K562 (cell line): ENCODE measurements around the gene PRPF6. TPM values are rescaled to one million over a fixed set of nuclear protein-coding genes. Genes with fewer than 3 reads are reported as not detected.

Experiments
- ATAC-seq: fragments of 200-7000 bp; cut with Tn5 transposase; 3 replicates; pipeline ENCODE4 v1.9.1; 2020; ENCODE audit warnings: moderate library complexity
- BruUV-seq: library from RNA; stranded (reverse); fragments of 400-500 nt; replicated peaks from 2 replicates; lab custom pipeline; 2021; lab: Mats Ljungman, UMichigan
- CTCF ChIA-PET: fragments of 300-600 bp; formaldehyde crosslinking; extraction: SDS; loops from one replicate; lab custom pipeline; 2021; ENCODE audit warnings: low intra/inter-chr PET ratio; lab: Yijun Ruan, JAX
- POLR2A ChIA-PET: fragments of 300-600, 350-650 bp; sonication (Branson Sonifier 250); formaldehyde crosslinking; extraction: SDS; loops from one replicate; lab custom pipeline; 2021; ENCODE audit warnings: antibody characterized with exemption, inconsistent platforms; lab: Yijun Ruan, JAX
- DNase-seq, 4 experiments: peaks; one replicate each; pipeline versions ENCODE4 v3.0.0 to v3.0.0-alpha.2; 2011 to 2018; ENCODE audit warnings: low spot score in 3 of 4, mixed read lengths in 3 of 4; ENCODE audit errors: extremely low read depth in 1 of 4
- FAIRE-seq: peaks from 2 replicates; lab custom pipeline; 2011; peaks lifted over from hg19 to GRCh38; lab: Jason Lieb, UNC
- H2AFZ ChIP-seq: 2 replicates; pipeline ENCODE4 v1.6.0; 2011; ENCODE audit warnings: low read depth, low read length, control low read depth, inconsistent platforms
- H3K27ac ChIP-seq: fragments of 200-600 bp; 3 replicates; pipeline ENCODE4 v1.8.0; 2011; ENCODE audit warnings: low read depth, mild to moderate bottlenecking, control low read depth, inconsistent platforms, low read length, moderate library complexity, mixed read lengths; ENCODE audit errors: extremely low read depth
- H3K27me3 ChIP-seq, 2 experiments: fragments of 300-600 bp in 1 of 2; 2 replicates in 1 of 2; 3 replicates in 1 of 2; pipeline versions ENCODE4 v1.6.0 to v1.8.0; 2011; ENCODE audit warnings: inconsistent platforms in 2 of 2, low read length in 2 of 2, mild to moderate bottlenecking in 1 of 2, mixed read lengths in 1 of 2, moderate library complexity in 1 of 2; ENCODE audit not compliant: control insufficient read depth in 2 of 2, insufficient read depth in 2 of 2
- H3K36me3 ChIP-seq: fragments of 300-600 bp; 3 replicates; pipeline ENCODE4 v1.8.0; 2011; ENCODE audit warnings: mild to moderate bottlenecking, low read length, inconsistent platforms; ENCODE audit not compliant: control insufficient read depth, insufficient read depth
- H3K4me1 ChIP-seq, 2 experiments: fragments of 200-600 bp in 1 of 2; replicated peaks in 1 of 2; 2 replicates in 1 of 2; 3 replicates in 1 of 2; pipeline versions ENCODE4 v1.5.1 to v1.8.0; 2011; ENCODE audit warnings: inconsistent platforms in 2 of 2, low read length in 2 of 2, mild to moderate bottlenecking in 1 of 2, mixed read lengths in 1 of 2, moderate library complexity in 1 of 2; ENCODE audit not compliant: control insufficient read depth in 2 of 2, insufficient read depth in 2 of 2
- H3K4me2 ChIP-seq: 2 replicates; pipeline ENCODE4 v1.6.1; 2011; ENCODE audit warnings: low read length, control low read depth, inconsistent platforms, mixed read lengths; ENCODE audit not compliant: insufficient read depth
- H3K4me3 ChIP-seq: fragments of 200-600 bp; sonication (generic), shearing (Covaris generic); 2 replicates; pipeline ENCODE4 v1.5.1; 2016; ENCODE audit warnings: control low read depth, inconsistent platforms
- H3K79me2 ChIP-seq: fragments of 200-600 bp; 3 replicates; pipeline ENCODE4 v1.8.0; 2011; ENCODE audit warnings: low read length, inconsistent platforms; ENCODE audit not compliant: control insufficient read depth, insufficient read depth
- H3K9ac ChIP-seq, 2 experiments: 2 replicates each; pipeline versions ENCODE4 v1.6.0 to v1.6.1; 2011; ENCODE audit warnings: low read depth in 2 of 2, low read length in 2 of 2, control low read depth in 1 of 2, inconsistent platforms in 1 of 2, mild to moderate bottlenecking in 1 of 2, mixed read lengths in 1 of 2; ENCODE audit not compliant: insufficient read depth in 1 of 2
- H3K9me1 ChIP-seq: one replicate; pipeline ENCODE4 v1.6.0; 2011; ENCODE audit warnings: inconsistent platforms, mild to moderate bottlenecking, low read length, moderate library complexity; ENCODE audit not compliant: control insufficient read depth, insufficient read depth
- H3K9me3 ChIP-seq: replicated peaks from 2 replicates; pipeline ENCODE4 v1.5.1; 2011; ENCODE audit warnings: low read depth, low read length, inconsistent platforms; ENCODE audit not compliant: control insufficient read depth, insufficient read depth
- H4K20me1 ChIP-seq: replicated peaks from 2 replicates; pipeline ENCODE4 v1.6.1; 2011; ENCODE audit warnings: low read length, inconsistent platforms, mixed read lengths; ENCODE audit not compliant: control insufficient read depth, insufficient read depth
- FOXK2 ChIP-seq, 2 experiments: fragments of 450-650 bp; IDR thresholded peaks in 1 of 2; conservative IDR thresholded peaks in 1 of 2; 2 replicates each; pipeline ENCODE4 v1.6.1; 2016; ENCODE audit warnings: low read depth in 2 of 2, mild to moderate bottlenecking in 1 of 2
- HEY1 ChIP-seq: fragments of 250-450 bp; sonication (Bioruptor Pico); IDR thresholded peaks from 2 replicates; pipeline ENCODE4 v1.5.0; 2020; ENCODE audit warnings: mild to moderate bottlenecking, moderate library complexity, borderline replicate concordance
- HMGN3 ChIP-seq: IDR thresholded peaks from 2 replicates; pipeline ENCODE4 v1.6.1; 2011; ENCODE audit warnings: borderline replicate concordance, low read depth, mild to moderate bottlenecking, mixed read lengths, low read length; ENCODE audit not compliant: insufficient read length; ENCODE audit errors: extremely low read depth
- ID3 ChIP-seq, 2 experiments: fragments of 250-450 bp in 1 of 2; fragments of 450-650 bp in 1 of 2; sonication (Bioruptor Pico) in 1 of 2; IDR thresholded peaks; 2 replicates each; pipeline versions ENCODE4 v1.6.1 to v1.8.0; 2016 to 2021; ENCODE audit warnings: mild to moderate bottlenecking in 2 of 2, moderate library complexity in 2 of 2, missing compliant biosample characterization in 1 of 2, missing genetic modification characterization in 1 of 2
- KDM5B ChIP-seq: fragments of 200-600 bp; sonication (generic); IDR thresholded peaks from 2 replicates; pipeline ENCODE4 v1.6.1; 2012; ENCODE audit warnings: low read depth, mild to moderate bottlenecking, moderate library complexity, low read length, control low read depth, inconsistent platforms; ENCODE audit not compliant: insufficient replicate concordance
- NFE2 ChIP-seq: IDR thresholded peaks from 2 replicates; pipeline ENCODE4 v1.6.1; 2014; ENCODE audit warnings: antibody characterized with exemption, low read depth
- PHTF2 ChIP-seq: fragments of 250-450 bp; sonication (Bioruptor Pico); IDR thresholded peaks from 2 replicates; pipeline ENCODE4 v1.5.0; 2021; ENCODE audit warnings: mild to moderate bottlenecking
- POLR2G ChIP-seq: fragments of 200-400 bp; formaldehyde crosslinking; IDR thresholded peaks from 2 replicates; pipeline ENCODE4 v1.6.1; 2017; ENCODE audit warnings: low read depth, mild to moderate bottlenecking, antibody characterized with exemption, low read length, moderate library complexity
- TFAP4 ChIP-seq: sonication (generic); formaldehyde crosslinking; IDR thresholded peaks from 2 replicates; pipeline ENCODE4 v1.8.0; 2022; ENCODE audit warnings: missing genetic modification reagents, mild to moderate bottlenecking, moderate library complexity, borderline replicate concordance
- ZBTB7A ChIP-seq: IDR thresholded peaks from 2 replicates; pipeline ENCODE4 v1.6.1; 2011; ENCODE audit warnings: low read depth, mild to moderate bottlenecking, low read length, moderate library complexity, borderline replicate concordance; ENCODE audit not compliant: control insufficient read depth
- ZNF311 ChIP-seq: fragments of 250-450 bp; sonication (Bioruptor Pico); IDR thresholded peaks from 2 replicates; pipeline ENCODE4 v1.4.0; 2020; ENCODE audit warnings: mild to moderate bottlenecking, moderate library complexity
- ZNF639 ChIP-seq, 2 experiments: fragments of 200-800 bp in 1 of 2; sonication (Bioruptor generic) in 1 of 2; sonication (generic) in 1 of 2; formaldehyde crosslinking in 1 of 2; IDR thresholded peaks in 1 of 2; conservative IDR thresholded peaks in 1 of 2; 2 replicates each; pipeline versions ENCODE4 v1.5.0 to v1.6.1; 2016 to 2020; ENCODE audit warnings: missing compliant biosample characterization in 1 of 2, missing genetic modification characterization in 1 of 2, missing genetic modification reagents in 1 of 2
- WGBS: fragments of 100-300 bp; shearing (Covaris generic); methylation state at CpG from one replicate; pipeline ENCODE4 v1.1.6; 2016; ENCODE audit warnings: low coverage, mixed read lengths; ENCODE audit not compliant: insufficient coverage; ENCODE audit errors: missing lambda C conversion rate; 5-methylcytosine and 5-hydroxymethylcytosine counted together
- in situ Hi-C: fragments of 300-500 bp; cut with MboI; formaldehyde crosslinking; loops from 4 replicates; pipeline ENCODE4 v1.15.0; 2018; ENCODE audit warnings: inconsistent platforms, mixed read lengths
- intact Hi-C: fragments of 100-400 bp; cut with micrococcal nuclease; formaldehyde crosslinking; loops from 2 replicates; pipeline ENCODE4 v1.14.2; 2022
- polyA plus RNA-seq, 8 experiments: library from polyadenylated mRNA; depleted of rRNA in 4 of 8; stranded (reverse) in 5 of 8; unstranded in 3 of 8; fragments of >200 nt; fragmentation: Nextera tagmentation in 2 of 8; fragmentation: Illumina TruSeq in 1 of 8; extraction: Ambion mirVana in 2 of 8; extraction: Trizol in 1 of 8; gene quantifications; 2 replicates each; pipeline versions ENCODE4 v1.2.1 to v1.2.3, GENCODE V29; 2011 to 2014; ENCODE audit warnings: inconsistent platforms in 1 of 8, missing spikeins in 1 of 8
- total RNA-seq, 7 experiments: library from RNA; depleted of rRNA in 6 of 7; stranded (reverse); fragments of >200 nt in 6 of 7; fragmentation: Illumina TruSeq in 2 of 7; extraction: Trizol in 2 of 7; gene quantifications; 2 replicates each; pipeline versions ENCODE4 v1.2.1 to v1.2.3, GENCODE V29; 2011 to 2021; ENCODE audit warnings: low replicate concordance in 1 of 7
- TF ChIP-seq, protein P1 (sequence below): sonication (generic); formaldehyde crosslinking; IDR thresholded peaks from 2 replicates; pipeline ENCODE4 v1.8.0; 2022; ENCODE audit warnings: missing genetic modification reagents, mild to moderate bottlenecking, borderline replicate concordance

Gene PRPF6
- total and polyA plus RNA-seq, 9 of the 15 experiments (the other 6 are each of a cell fraction or from before 2014, with no cell fraction given) = 4.2 to 83.2 (median 59.9) TPM

DNA sequence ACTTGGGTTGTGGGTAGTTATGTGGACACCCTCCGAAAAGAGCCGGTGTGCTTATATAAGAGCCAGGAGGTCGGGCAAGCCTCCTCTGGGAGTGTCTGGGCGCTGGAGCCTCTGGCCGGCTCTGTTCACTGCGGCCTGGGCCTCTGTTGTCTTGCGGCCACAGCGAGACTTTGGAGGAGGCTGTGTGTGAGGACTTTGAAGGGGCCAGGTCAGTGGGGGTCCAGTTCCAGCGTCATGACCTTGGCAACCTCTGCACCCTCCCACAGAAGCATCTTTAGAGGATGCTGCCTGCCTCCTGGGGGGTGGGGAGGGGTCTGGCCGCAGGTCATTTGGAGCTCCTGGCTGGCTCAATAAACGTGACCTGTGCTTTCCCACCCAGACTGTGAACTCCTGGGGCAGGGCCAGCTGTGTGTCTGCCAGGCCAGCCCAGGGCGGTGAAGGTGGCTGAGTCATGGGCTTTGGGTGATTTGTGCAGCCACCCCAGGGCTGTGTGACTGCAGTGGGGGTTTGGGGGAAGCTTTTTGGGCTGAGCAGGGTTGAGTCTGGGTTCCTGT lies 83.3 kb downstream of the PRPF6 start:
- Histone ChIP-seq H3K36me3 (no peaks in the 10 kb centered on the region), H3K79me2 (peaks cover 4% of the 10 kb centered on the region; the same call in 2 of the 3 replicates), H3K27me3 (no peaks in the 10 kb centered on the region), H3K9me1 (peaks cover 3% of the 10 kb centered on the region), H3K4me3 (peak overlapping the region; percentile 97; the same call in 1 of the 2 replicates), H4K20me1 (no peaks in the 10 kb centered on the region), H3K27ac (no peak overlapping the region), H3K4me1 (peaks cover 34 to 70% of the 10 kb centered on the region in 2 experiments), H3K9me3 (no peaks in the 10 kb centered on the region), H3K4me2 (peak overlapping the region; percentile 80), H3K9ac (peak overlapping the region in 1 of 2 experiments; percentile 37; a peak in 1 of 4 replicates), H2AFZ (no peak overlapping the region)
- FAIRE-seq = no peak
- 53% methylated on average over 11 of the region's 12 CpGs for WGBS
- no peak for DNase-seq
- no TSS peak for BruUV-seq
- CTCF ChIA-PET = no interaction called here
- ATAC-seq = no peak
- POLR2A ChIA-PET = interaction anchor here (0.8 to 1.4 kb wide), 2 partner anchors 9 to 10 kb away, joined by 3 to 4 read pairs; no protein-coding TSS in a partner anchor
- in situ Hi-C loops = no loop called here
- intact Hi-C loops = no loop called here
- TF ChIP-seq, protein P1, sequence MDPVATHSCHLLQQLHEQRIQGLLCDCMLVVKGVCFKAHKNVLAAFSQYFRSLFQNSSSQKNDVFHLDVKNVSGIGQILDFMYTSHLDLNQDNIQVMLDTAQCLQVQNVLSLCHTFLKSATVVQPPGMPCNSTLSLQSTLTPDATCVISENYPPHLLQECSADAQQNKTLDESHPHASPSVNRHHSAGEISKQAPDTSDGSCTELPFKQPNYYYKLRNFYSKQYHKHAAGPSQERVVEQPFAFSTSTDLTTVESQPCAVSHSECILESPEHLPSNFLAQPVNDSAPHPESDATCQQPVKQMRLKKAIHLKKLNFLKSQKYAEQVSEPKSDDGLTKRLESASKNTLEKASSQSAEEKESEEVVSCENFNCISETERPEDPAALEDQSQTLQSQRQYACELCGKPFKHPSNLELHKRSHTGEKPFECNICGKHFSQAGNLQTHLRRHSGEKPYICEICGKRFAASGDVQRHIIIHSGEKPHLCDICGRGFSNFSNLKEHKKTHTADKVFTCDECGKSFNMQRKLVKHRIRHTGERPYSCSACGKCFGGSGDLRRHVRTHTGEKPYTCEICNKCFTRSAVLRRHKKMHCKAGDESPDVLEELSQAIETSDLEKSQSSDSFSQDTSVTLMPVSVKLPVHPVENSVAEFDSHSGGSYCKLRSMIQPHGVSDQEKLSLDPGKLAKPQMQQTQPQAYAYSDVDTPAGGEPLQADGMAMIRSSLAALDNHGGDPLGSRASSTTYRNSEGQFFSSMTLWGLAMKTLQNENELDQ (CRISPR knock-in tag) = no peak
- TF ChIP-seq NFE2 (0 out of 2 replicates have a peak, but pooled peaks have one; percentile 8), HMGN3 (no peak), ZBTB7A (0 out of 2 replicates have a peak, but pooled peaks have one; percentile 11), FOXK2 (conservative IDR thresholded peaks at IDR 0.05 in 1 of 2, IDR thresholded peaks at IDR 0.05 in 1 of 2; ENCODE audit: low read depth in 2 of 2) (no peak), POLR2G (0 out of 2 replicates have a peak, but pooled peaks have one; percentile 25), HEY1 (no peak), ID3 (CRISPR knock-in tag; IDR thresholded peaks at IDR 0.05) (no peak), ID3 (tag; IDR thresholded peaks at IDR 0.05) (no peak), TFAP4 (CRISPR knock-in tag) (peak; percentile 17; the same call in 1 of the 2 replicates), PHTF2 (CRISPR knock-in tag) (no peak), ZNF311 (CRISPR knock-in tag) (no peak), KDM5B (peak; percentile 17), ZNF639 (CRISPR knock-in tag; conservative IDR thresholded peaks at IDR 0.05 in 1 of 2, IDR thresholded peaks at IDR 0.05 in 1 of 2) (no peak)
